ENCODE results near the gene DNAH10.

DNA sequence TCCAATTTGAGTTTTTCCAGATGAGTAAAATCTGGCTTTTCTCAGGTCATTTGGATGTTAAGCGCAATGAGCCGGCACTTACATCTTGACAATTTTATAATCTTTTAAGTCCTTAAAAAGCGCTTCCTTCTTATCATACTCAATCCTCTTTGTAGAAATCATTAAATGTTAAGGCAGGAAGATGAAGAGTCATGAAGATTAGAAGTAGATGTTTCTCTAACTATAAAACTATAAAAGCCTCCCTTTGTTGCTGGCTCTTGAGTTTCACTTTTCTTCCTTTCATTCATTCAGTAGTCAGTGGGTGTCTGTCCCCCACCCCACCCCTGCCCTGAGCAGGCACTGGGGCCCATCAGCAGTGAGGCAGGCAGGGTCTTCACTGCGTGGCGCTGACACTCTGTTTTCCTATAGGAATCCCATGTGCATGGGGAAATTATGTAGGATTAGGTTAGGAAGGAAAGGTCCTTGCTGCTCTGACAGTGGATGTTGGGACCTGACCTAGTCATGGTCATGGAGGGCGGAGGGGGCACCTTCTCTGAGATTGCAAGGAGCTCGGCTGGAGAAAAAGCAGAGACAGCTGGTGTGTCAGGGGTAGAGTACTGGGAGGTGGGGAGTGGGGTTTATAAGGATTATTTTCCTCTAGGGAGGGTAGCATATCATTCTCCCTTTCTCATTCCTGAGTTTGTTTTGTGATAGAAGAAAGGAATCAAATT is 144.8 kb downstream of the DNAH10 start:
- TF ChIP-seq, protein P1, sequence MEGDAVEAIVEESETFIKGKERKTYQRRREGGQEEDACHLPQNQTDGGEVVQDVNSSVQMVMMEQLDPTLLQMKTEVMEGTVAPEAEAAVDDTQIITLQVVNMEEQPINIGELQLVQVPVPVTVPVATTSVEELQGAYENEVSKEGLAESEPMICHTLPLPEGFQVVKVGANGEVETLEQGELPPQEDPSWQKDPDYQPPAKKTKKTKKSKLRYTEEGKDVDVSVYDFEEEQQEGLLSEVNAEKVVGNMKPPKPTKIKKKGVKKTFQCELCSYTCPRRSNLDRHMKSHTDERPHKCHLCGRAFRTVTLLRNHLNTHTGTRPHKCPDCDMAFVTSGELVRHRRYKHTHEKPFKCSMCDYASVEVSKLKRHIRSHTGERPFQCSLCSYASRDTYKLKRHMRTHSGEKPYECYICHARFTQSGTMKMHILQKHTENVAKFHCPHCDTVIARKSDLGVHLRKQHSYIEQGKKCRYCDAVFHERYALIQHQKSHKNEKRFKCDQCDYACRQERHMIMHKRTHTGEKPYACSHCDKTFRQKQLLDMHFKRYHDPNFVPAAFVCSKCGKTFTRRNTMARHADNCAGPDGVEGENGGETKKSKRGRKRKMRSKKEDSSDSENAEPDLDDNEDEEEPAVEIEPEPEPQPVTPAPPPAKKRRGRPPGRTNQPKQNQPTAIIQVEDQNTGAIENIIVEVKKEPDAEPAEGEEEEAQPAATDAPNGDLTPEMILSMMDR (conservative IDR thresholded peaks at IDR 0.05; ENCODE audit: low read length) = no peak
- TF ChIP-seq EZH2phosphoT487 (IDR thresholded peaks at IDR 0.05; ENCODE audit: borderline replicate concordance, low read depth, low read length) = no peak
